ENCODE measurements around the gene BIN1. TPM values are rescaled to one million over a fixed set of nuclear protein-coding genes. Genes with fewer than 3 reads are reported as not detected.

The BIN1 gene
- total RNA-seq, 1 experiment from 2014 or later, result 42.5 TPM

GRCh38 chr2:127086990-127087790, 19.8 kb downstream of the BIN1 start:
- POLR2A ChIA-PET, result interaction anchor here (0.5 to 3.2 kb wide), 3 partner anchors 11 to 73 kb away, joined by 3 to 9 read pairs (median 3); partner anchors contain the start of gene BIN1
- ATAC-seq, result peak; percentile 80

More at GRCh38 chr2:127086990-127087790, 19.8 kb downstream of the BIN1 start:
- no peaks in the 10 kb centered on the region for H3K36me3 Mint-ChIP-seq
- peak overlapping the region; percentile 84 for H3K27ac Mint-ChIP-seq
- no peak for TF ChIP-seq TCF7 (CRISPR knock-in tag; IDR thresholded peaks at IDR 0.05; ENCODE audit: low read depth)
- no peak for TF ChIP-seq NFE2L1 (CRISPR knock-in tag; IDR thresholded peaks at IDR 0.05)
- no peak for TF ChIP-seq AFF4 (CRISPR knock-in tag; IDR thresholded peaks at IDR 0.05; ENCODE audit: borderline replicate concordance)
- TF ChIP-seq CBFB (CRISPR knock-in tag; IDR thresholded peaks at IDR 0.05; ENCODE audit: low read depth), result no peak
- TF ChIP-seq NR3C1 (CRISPR knock-in tag; conservative IDR thresholded peaks at IDR 0.05; ENCODE audit: low read depth), result no peak
- no peak for TF ChIP-seq ATF2 (CRISPR knock-in tag; IDR thresholded peaks at IDR 0.05; ENCODE audit: borderline replicate concordance, low read depth)
- TF ChIP-seq OVOL2 (CRISPR knock-in tag; IDR thresholded peaks at IDR 0.05; ENCODE audit: borderline replicate concordance), result no peak
- peak; percentile 17; the same call in 1 of the 2 replicates for TF ChIP-seq ZNF423 (CRISPR knock-in tag; IDR thresholded peaks at IDR 0.05)
- no peak for TF ChIP-seq ZNF425 (CRISPR knock-in tag; conservative IDR thresholded peaks at IDR 0.05)
- TF ChIP-seq RELA (CRISPR knock-in tag; IDR thresholded peaks at IDR 0.05; ENCODE audit: borderline replicate concordance), result no peak
- no peak for TF ChIP-seq ZNF532 (CRISPR knock-in tag; IDR thresholded peaks at IDR 0.05; ENCODE audit: borderline replicate concordance)
- peak; percentile 38; the same call in 1 of the 2 replicates for TF ChIP-seq MAX (CRISPR knock-in tag; IDR thresholded peaks at IDR 0.05)
- no peak for TF ChIP-seq FOXP1 (CRISPR knock-in tag; IDR thresholded peaks at IDR 0.05; ENCODE audit: borderline replicate concordance)
- TF ChIP-seq ZNF138 (CRISPR knock-in tag; conservative IDR thresholded peaks at IDR 0.05), result 0 out of 2 replicates have a peak, but pooled peaks have one; percentile 48
- no peak for TF ChIP-seq HMGA2 (CRISPR knock-in tag; IDR thresholded peaks at IDR 0.05)
- no peak for TF ChIP-seq E2F4 (CRISPR knock-in tag; IDR thresholded peaks at IDR 0.05; ENCODE audit: borderline replicate concordance, low read depth)
- peaks cover 46% of the 10 kb centered on the region for H3K4me1 Mint-ChIP-seq
- DNase-seq (ENCODE audit: low spot score), result peak; percentile 69
- no peaks in the 10 kb centered on the region for H3K9me3 Mint-ChIP-seq
- peak overlapping the region; percentile 36 for H3K4me3 Mint-ChIP-seq
- CTCF ChIA-PET, result interaction anchor here (1.0 to 3.2 kb wide), 6 partner anchors 19 to 504 kb away, joined by 3 to 25 read pairs (median 6); partner anchors contain the start of gene BIN1
- no peaks in the 10 kb centered on the region for H3K27me3 Mint-ChIP-seq (ENCODE audit: low read depth)
